PC-9 (cell line): ENCODE measurements around the gene CPTP. TPM values are rescaled to one million over a fixed set of nuclear protein-coding genes. Genes with fewer than 3 reads are reported as not detected.

Source experiments
- BruUV-seq: library from RNA; stranded (reverse); fragments of 400-500 nt; replicated peaks from 2 replicates; lab custom pipeline; 2021; lab: Mats Ljungman, UMichigan
- CTCF ChIA-PET: fragments of 300-600 bp; sonication (Branson Sonifier 250); formaldehyde crosslinking; loops from one replicate; lab custom pipeline; 2022; ENCODE audit warnings: antibody characterized with exemption; lab: Charles Lee
- POLR2A ChIA-PET: fragments of 300-600 bp; sonication (Branson Sonifier 250); formaldehyde crosslinking; loops from one replicate; lab custom pipeline; 2022; ENCODE audit warnings: antibody characterized with exemption; ENCODE audit not compliant: unreplicated experiment; lab: Charles Lee
- DNase-seq, 2 experiments: peaks; one replicate each; pipeline versions ENCODE4 v3.0.0 to v3.0.0-alpha.2; 2015 to 2022; ENCODE audit warnings: mixed read lengths in 1 of 2
- H2AFZ ChIP-seq: fragments of 200-600 bp; sonication (generic); 2 replicates; pipeline ENCODE4 v1.8.1; 2017; ENCODE audit warnings: antibody characterized with exemption
- H3F3A ChIP-seq: fragments of 200-600 bp; sonication (generic); 2 replicates; pipeline ENCODE4 v1.8.1; 2017; ENCODE audit warnings: antibody characterized with exemption, mild to moderate bottlenecking, low read depth; ENCODE audit not compliant: insufficient read depth
- H3K27ac ChIP-seq: fragments of 200-600 bp; sonication (generic); 2 replicates; pipeline ENCODE4 v1.6.1; 2016; ENCODE audit warnings: mixed run types
- H3K27me3 ChIP-seq: fragments of 200-600 bp; sonication (generic); 2 replicates; pipeline ENCODE4 v1.6.1; 2016; ENCODE audit warnings: low read depth, mixed run types; ENCODE audit not compliant: insufficient read depth
- H3K36me3 ChIP-seq: fragments of 200-600 bp; sonication (generic); 2 replicates; pipeline ENCODE4 v1.6.1; 2016; ENCODE audit warnings: low read depth, mixed run types
- H3K4me1 ChIP-seq: fragments of 200-600 bp; sonication (generic); replicated peaks from 2 replicates; pipeline ENCODE4 v1.6.1; 2016; ENCODE audit warnings: mixed run types; ENCODE audit not compliant: insufficient read depth
- H3K4me2 ChIP-seq: fragments of 200-600 bp; sonication (generic); 2 replicates; pipeline ENCODE4 v1.6.1; 2017; ENCODE audit warnings: mixed run types
- H3K4me3 ChIP-seq: fragments of 200-600 bp; sonication (generic); 2 replicates; pipeline ENCODE4 v1.6.1; 2016; ENCODE audit warnings: mixed run types
- H3K79me2 ChIP-seq: fragments of 200-600 bp; sonication (generic); 2 replicates; pipeline ENCODE4 v1.6.1; 2017; ENCODE audit warnings: low read depth, mixed run types
- H3K9me2 ChIP-seq: fragments of 200-600 bp; sonication (generic); 2 replicates; pipeline ENCODE4 v1.8.1; 2017; ENCODE audit warnings: mild to moderate bottlenecking; ENCODE audit not compliant: insufficient read depth
- H3K9me3 ChIP-seq: fragments of 200-600 bp; sonication (generic); 2 replicates; pipeline ENCODE4 v1.8.1; 2016; ENCODE audit warnings: low read depth; ENCODE audit not compliant: insufficient read depth
- H4K20me1 ChIP-seq: fragments of 200-600 bp; sonication (generic); 2 replicates; pipeline ENCODE4 v1.8.1; 2017; ENCODE audit not compliant: insufficient read depth
- CTCF ChIP-seq: fragments of 200-600 bp; sonication (generic); conservative IDR thresholded peaks from 2 replicates; pipeline ENCODE4 v1.6.1; 2017; ENCODE audit warnings: mixed run types, antibody characterized with exemption, mild to moderate bottlenecking, moderate library complexity
- EZH2 ChIP-seq: fragments of 200-600 bp; sonication (generic); IDR thresholded peaks from 2 replicates; pipeline ENCODE4 v1.8.0; 2017; ENCODE audit warnings: antibody characterized with exemption, low read depth
- intact Hi-C: fragments of 100-400 bp; cut with micrococcal nuclease; formaldehyde crosslinking; loops from one replicate; pipeline ENCODE4 v1.10.0; 2022; ENCODE audit not compliant: unreplicated experiment
- total RNA-seq: library from RNA; stranded (reverse); gene quantifications from 2 replicates; pipeline ENCODE4 v1.2.3, GENCODE V29; 2021

CPTP gene
- total RNA-seq, 1 experiment from 2014 or later: 33.7 TPM

- intact Hi-C loops: no loop called here
- CTCF ChIA-PET: no interaction called here
- H3K9me3 ChIP-seq: no peaks in the 10 kb centered on the region
- TF ChIP-seq EZH2: no peak
- TF ChIP-seq CTCF: no peak
- H3K4me3 ChIP-seq: no peak overlapping the region
- POLR2A ChIA-PET: no interaction called here
- 0 out of 2 replicates have a peak, but pooled peaks cover 7% of the 10 kb centered on the region for H3K79me2 ChIP-seq
- no TSS peak for BruUV-seq
- H3K4me2 ChIP-seq: no peak overlapping the region
- H4K20me1 ChIP-seq: no peaks in the 10 kb centered on the region
- no peaks in the 10 kb centered on the region for H3K36me3 ChIP-seq
- H3F3A ChIP-seq: peaks cover 38% of the 10 kb centered on the region; the same call in 1 of the 2 replicates
- H3K4me1 ChIP-seq: peaks cover 11% of the 10 kb centered on the region
- DNase-seq: peak in 1 of 2 experiments; percentile 9
- no peak overlapping the region for H3K27ac ChIP-seq
- no peaks in the 10 kb centered on the region for H3K27me3 ChIP-seq
- no peak overlapping the region for H2AFZ ChIP-seq
- H3K9me2 ChIP-seq: no peaks in the 10 kb centered on the region
These were observed 30.0 kb downstream of the CPTP start for GRCh38 chr1:1354271-1355247.

GRCh38 chr1:1355416-1355815 is 30.8 kb downstream of the CPTP start:
- no peak overlapping the region for H3K4me2 ChIP-seq
- DNase-seq: peak in 1 of 2 experiments; percentile 8
- BruUV-seq: no TSS peak

More at GRCh38 chr1:1355416-1355815, 30.8 kb downstream of the CPTP start:
- Histone ChIP-seq H4K20me1 (no peaks in the 10 kb centered on the region), H3K4me1 (peaks cover 19% of the 10 kb centered on the region), H3K79me2 (0 out of 2 replicates have a peak, but pooled peaks cover 7% of the 10 kb centered on the region), H3K4me3 (no peak overlapping the region), H3K27ac (no peak overlapping the region), H2AFZ (no peak overlapping the region), H3F3A (peaks cover 43% of the 10 kb centered on the region; the same call in 1 of the 2 replicates), H3K36me3 (no peaks in the 10 kb centered on the region), H3K9me2 (no peaks in the 10 kb centered on the region), H3K27me3 (no peaks in the 10 kb centered on the region), H3K9me3 (no peaks in the 10 kb centered on the region)
- CTCF ChIA-PET: interaction anchor here (0.6 kb wide), 1 partner anchor 42 kb away, joined by 21 read pairs; no protein-coding TSS in a partner anchor
- intact Hi-C loops: no loop called here
- POLR2A ChIA-PET: no interaction called here
- TF ChIP-seq CTCF (no peak), EZH2 (no peak)
